GM12878 (cell line): ENCODE measurements around the gene TXNL4A.

Source experiments
- ESRRA ChIP-seq: IDR thresholded peaks from 2 replicates; pipeline ENCODE4 v1.6.1; 2012; ENCODE audit warnings: mild to moderate bottlenecking, low read length, improper control_type of control experiment
- JUND ChIP-seq: IDR thresholded peaks from 2 replicates; pipeline ENCODE4 v1.6.1; 2012; ENCODE audit warnings: low read depth, mild to moderate bottlenecking, low read length, improper control_type of control experiment, moderate library complexity
- PML ChIP-seq: IDR thresholded peaks from 2 replicates; pipeline ENCODE4 v1.6.1; 2012; ENCODE audit warnings: low read length, inconsistent platforms
- POLR2A ChIP-seq: IDR thresholded peaks from 2 replicates; pipeline ENCODE4 v1.6.1; 2011; ENCODE audit warnings: low read depth, mild to moderate bottlenecking, low read length
- POLR2AphosphoS2 ChIP-seq: IDR thresholded peaks from 2 replicates; pipeline ENCODE4 v1.6.1; 2011; ENCODE audit warnings: low read depth, mild to moderate bottlenecking, low read length, improper control_type of control experiment, moderate library complexity
- RAD21 ChIP-seq: IDR thresholded peaks from 2 replicates; pipeline ENCODE4 v1.6.1; 2011; ENCODE audit warnings: mild to moderate bottlenecking, low read depth, low read length, moderate library complexity; ENCODE audit not compliant: insufficient read depth
- RELA ChIP-seq: fragments of 450-650 bp; IDR thresholded peaks from 2 replicates; pipeline ENCODE4 v1.8.0; 2014; ENCODE audit warnings: borderline replicate concordance; ENCODE audit not compliant: partially characterized antibody
- TAF1 ChIP-seq: IDR thresholded peaks from 2 replicates; pipeline ENCODE4 v1.6.1; 2011; ENCODE audit warnings: mild to moderate bottlenecking, low read depth, low read length, borderline replicate concordance
- ZNF207 ChIP-seq: fragments of 450-650 bp; IDR thresholded peaks from 2 replicates; pipeline ENCODE4 v1.6.1; 2014; ENCODE audit warnings: antibody characterized with exemption, mild to moderate bottlenecking, borderline replicate concordance
- ZNF384 ChIP-seq: IDR thresholded peaks from 2 replicates; pipeline ENCODE4 v1.6.1; 2012; ENCODE audit warnings: low read depth, mild to moderate bottlenecking, low read length, improper control_type of control experiment, borderline replicate concordance
- TF ChIP-seq, protein P1 (sequence below), 3 experiments: IDR thresholded peaks in 2 of 3; conservative IDR thresholded peaks in 1 of 3; 2 replicates each; pipeline ENCODE4 v1.5.1; 2011; ENCODE audit warnings: low read depth in 3 of 3, low read length in 3 of 3, mild to moderate bottlenecking in 3 of 3, control low read depth in 2 of 3, moderate library complexity in 2 of 3, inconsistent platforms in 1 of 3, mixed read lengths in 1 of 3; ENCODE audit not compliant: control insufficient read depth in 2 of 3, insufficient read depth in 1 of 3; ENCODE audit errors: extremely low read depth in 1 of 3
- TF ChIP-seq, protein P2 (sequence below): IDR thresholded peaks from 2 replicates; pipeline ENCODE4 v1.6.1; 2012; ENCODE audit warnings: low read depth, low read length, improper control_type of control experiment

DNA sequence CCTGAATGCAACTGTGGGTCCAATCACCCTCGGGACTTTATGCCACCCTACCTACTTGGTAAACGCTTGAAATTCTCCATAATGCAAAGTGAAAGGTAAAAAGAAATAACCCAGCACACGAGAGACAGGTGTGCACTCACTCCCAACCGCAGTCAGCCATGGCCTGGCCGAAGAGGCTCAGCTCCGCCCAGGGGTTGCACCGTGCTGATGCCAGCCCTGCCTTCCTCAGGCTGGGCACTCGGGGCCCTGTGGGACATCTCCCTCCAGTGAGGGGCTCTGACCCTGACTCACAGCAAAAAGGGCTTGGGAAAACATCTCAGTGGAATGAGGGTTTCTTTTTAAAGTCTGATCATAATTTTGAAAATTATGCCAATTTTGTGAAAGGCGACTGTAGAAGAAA lies 50.2 kb downstream of the TXNL4A start:
- TF ChIP-seq POLR2AphosphoS2 (no peak), JUND (no peak), ZNF207 (no peak), POLR2A (no peak), ZNF384 (no peak), TAF1 (no peak), PML (no peak), ESRRA (no peak), RELA (no peak), RAD21 (no peak)
- TF ChIP-seq, protein P1, sequence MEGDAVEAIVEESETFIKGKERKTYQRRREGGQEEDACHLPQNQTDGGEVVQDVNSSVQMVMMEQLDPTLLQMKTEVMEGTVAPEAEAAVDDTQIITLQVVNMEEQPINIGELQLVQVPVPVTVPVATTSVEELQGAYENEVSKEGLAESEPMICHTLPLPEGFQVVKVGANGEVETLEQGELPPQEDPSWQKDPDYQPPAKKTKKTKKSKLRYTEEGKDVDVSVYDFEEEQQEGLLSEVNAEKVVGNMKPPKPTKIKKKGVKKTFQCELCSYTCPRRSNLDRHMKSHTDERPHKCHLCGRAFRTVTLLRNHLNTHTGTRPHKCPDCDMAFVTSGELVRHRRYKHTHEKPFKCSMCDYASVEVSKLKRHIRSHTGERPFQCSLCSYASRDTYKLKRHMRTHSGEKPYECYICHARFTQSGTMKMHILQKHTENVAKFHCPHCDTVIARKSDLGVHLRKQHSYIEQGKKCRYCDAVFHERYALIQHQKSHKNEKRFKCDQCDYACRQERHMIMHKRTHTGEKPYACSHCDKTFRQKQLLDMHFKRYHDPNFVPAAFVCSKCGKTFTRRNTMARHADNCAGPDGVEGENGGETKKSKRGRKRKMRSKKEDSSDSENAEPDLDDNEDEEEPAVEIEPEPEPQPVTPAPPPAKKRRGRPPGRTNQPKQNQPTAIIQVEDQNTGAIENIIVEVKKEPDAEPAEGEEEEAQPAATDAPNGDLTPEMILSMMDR (IDR thresholded peaks at IDR 0.05 in 2 of 3, conservative IDR thresholded peaks at IDR 0.05 in 1 of 3; ENCODE audit: control insufficient read depth in 2 of 3, extremely low read depth in 1 of 3, insufficient read depth in 1 of 3, low read depth in 3 of 3, low read length in 3 of 3): no peak
- TF ChIP-seq, protein P2, sequence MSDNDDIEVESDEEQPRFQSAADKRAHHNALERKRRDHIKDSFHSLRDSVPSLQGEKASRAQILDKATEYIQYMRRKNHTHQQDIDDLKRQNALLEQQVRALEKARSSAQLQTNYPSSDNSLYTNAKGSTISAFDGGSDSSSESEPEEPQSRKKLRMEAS: no peak
